Activated CD4-positive, CD25-positive, alpha-beta regulatory T cell treated with anti-CD3 and anti-CD28 coated beads, Interleukin-2, amount 50 U/mL, for 24 hours (primary cell): ENCODE results near the gene GSTO1.
"Not testable (repeated sequence)": the region's sequence is repeated elsewhere in the genome, so short reads cannot be mapped to it uniquely, and the experiment has no call there.

Experiments used
- ATAC-seq, 2 donors: fragments of 150-1000 bp; cut with Tn5 transposase; one replicate each; pipeline ENCODE4 v1.10.0; 2021; ENCODE audit warnings: mild to moderate bottlenecking in 1 of 2, moderate library complexity in 1 of 2

The GSTO1 gene

DNA sequence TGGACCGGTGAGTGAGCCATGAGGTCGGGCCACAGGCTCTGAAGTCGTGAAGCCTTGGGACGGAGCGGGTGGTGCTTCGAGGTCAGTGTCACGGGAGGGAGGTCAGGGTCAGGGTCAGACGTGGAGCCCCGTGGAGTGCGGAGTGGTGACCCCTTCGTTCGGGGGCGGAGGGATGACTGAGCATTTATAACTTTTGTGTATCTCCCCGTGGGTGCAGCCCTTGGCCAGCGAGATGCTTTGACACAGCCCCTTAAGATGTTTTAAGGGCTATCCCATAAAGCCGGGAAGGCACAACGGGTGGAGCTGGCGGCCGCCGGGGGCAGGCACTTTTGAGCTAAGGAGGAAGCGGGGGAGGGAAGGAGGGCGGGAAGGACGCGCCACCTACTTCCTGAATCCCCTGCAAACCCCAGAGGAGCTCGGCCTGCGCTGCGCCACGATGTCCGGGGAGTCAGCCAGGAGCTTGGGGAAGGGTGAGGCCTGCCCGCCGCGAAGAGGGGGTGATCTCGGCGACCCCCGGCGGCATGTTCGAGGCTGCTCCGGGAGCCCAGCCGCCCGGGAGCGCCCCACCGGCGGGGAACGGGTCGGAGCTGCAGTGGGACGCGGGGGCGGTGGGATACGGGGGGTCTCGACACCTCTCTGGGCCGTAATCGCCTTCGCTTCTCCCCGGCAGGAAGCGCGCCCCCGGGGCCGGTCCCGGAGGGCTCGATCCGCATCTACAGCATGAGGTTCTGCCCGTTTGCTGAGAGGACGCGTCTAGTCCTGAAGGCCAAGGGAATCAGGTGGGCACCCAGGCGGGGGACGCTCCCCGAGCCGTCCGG is at the start of gene GSTO1:
TSS of gene GSTO1 (plus strand) at position 400 of the 818 bp plus-strand sequence. CDS start at position 437, 37 bp downstream.
- peak; percentile 58 for ATAC-seq

DNA sequence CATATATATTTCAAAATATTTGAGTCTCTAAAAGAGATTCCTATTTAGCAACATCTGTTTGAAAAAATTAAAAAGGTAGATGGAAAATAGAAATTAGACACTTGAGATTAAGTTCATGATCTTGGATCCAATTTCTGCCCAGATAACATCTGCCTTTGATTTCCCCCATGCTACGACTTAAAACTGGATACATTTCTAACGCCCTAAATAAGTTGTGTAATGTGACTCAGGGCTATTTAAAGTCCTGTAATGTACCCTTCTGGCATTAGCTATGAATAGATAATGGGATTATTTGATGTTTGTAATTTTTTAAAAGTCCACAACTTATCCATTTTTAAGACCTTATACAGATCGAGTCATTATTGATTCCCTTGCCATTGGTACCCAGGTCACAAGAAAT is 46.0 kb upstream of the GSTO1 start:
- ATAC-seq = no peak

- ATAC-seq = peak in 1 of 2 donors; percentile 48
These were observed 45.0 kb upstream of the GSTO1 start for GRCh38 chr10:104209575-104210198.

- no peak for ATAC-seq
These were observed 38.1 kb upstream of the GSTO1 start for GRCh38 chr10:104216631-104217030.

DNA sequence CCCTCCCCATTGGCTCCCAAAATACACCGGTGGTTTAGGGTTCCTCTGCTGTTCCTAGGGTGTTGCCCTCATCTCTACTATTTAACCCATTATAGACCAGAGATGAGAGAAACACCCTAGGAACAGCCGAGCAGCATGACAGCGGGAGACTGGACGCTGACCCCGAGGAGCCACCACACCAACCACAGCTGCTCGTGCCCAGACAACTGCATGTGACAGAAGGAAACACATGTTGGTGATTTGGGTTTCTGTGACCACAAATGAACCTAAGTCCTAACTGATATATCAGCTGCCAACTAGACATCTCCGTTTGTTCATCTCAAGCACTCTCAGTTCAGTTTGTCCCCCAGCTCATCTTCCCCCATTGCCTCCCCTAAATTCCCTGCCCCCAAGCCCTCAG is 35.9 kb upstream of the GSTO1 start:
- ATAC-seq = no peak

DNA sequence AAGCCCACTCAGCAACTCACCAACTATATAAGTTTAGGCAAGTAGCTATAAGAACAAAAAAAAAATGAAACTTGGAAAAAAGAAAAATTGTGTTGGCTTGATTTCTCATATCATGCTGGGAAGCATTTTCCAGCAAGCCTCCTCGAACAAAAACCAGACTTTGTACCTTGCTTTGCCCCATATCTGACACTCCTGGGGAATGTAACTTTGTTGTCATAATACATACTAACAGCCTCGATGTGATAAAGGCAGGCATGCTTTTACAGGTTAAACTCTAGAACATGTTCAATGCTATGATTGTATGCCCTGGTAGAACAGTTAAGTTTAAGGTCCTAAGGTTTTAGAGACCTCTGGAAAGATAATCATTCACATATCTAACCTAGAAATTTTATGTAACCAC is 34.2 kb upstream of the GSTO1 start:
- no peak for ATAC-seq

GRCh38 chr10:104223304-104223703 is 31.4 kb upstream of the GSTO1 start:
- ATAC-seq = no peak

DNA sequence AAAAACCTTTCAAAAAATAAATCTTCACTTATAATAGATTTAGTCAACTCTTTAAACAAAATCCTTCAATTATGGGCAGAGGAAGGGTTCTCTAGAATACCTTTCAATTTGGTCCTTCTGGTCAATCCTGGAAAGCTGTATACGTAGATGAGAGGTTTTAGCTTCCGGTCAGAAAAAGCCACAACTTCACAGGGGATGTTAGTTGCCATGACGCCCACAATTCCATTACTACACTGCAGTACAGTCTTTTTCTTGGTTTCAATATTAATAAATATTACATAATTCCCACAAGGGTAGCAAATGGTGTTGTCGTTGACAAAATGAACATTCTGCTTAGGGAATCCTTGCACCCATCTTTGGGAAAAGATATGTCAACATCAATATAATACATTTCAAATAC is 24.2 kb upstream of the GSTO1 start:
- no peak for ATAC-seq

DNA sequence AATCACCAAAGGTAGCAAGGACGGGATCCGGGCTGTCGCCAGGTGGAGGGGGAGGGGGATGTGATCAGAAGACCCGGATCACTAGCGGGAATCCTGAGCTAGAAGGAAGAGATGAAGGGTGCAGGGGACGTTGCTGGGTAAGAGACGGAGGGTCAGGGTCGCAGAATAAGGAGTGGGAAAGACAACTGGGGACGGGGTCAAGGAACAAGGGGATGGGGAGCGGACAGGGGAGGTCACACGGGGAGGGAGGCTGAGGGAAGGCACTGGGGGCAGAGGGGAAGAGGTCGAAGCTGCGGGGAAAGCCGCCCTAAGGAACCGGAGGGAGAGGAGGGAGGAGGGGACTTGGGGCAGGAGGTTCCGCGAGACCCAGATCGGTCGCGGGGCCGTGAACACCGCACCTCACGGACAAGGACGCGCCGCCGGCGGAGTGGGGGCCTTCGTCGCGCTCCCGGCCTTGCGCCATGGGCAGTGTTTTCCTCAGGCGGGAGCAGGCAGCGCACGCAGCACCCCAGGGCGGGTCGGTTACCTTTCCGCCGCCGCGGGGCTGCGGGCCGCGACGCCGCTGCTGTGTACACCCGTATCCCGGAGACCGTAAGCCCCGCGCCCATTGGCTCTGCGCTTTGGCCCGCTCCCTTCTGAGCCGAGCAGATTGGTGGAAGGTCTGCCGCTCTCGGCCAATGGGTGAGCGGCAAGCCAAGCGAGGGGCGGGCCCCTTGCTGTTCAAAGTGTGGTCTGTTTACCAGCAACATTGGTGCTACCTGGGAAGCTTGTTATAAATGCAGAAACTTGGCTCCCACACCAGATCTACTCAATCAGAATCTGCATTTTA is 22.7 kb upstream of the GSTO1 start, which contains the start of gene CFAP43:
TSS of gene CFAP43 (minus strand) at position 581 of the 829 bp plus-strand sequence. CDS start at position 463, 118 bp downstream.
- ATAC-seq = peak; percentile 100

GRCh38 chr10:104232613-104233102 is 22.0 kb upstream of the GSTO1 start:
- peak; percentile 1 to 7 for ATAC-seq

- ATAC-seq = no peak
These were observed 20.9 kb upstream of the GSTO1 start for GRCh38 chr10:104233817-104234216.

DNA sequence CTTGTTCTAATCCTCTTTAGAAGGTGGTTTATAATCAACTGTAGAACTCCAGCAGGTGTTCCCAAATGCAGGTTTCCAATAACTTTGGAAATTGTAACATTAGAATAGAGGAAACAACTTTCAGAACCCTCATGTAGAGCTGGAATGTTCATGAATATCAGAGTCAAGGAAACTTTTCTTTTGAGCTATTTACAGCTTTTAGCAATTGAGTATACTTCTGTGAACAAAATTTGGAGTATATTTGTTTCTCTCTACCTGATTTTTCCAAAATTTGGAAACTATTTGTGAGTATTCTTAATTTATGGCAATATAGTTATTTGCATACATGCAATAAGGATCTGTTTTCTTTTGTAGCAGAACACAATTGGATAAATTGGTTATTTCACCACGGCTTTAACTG is 19.8 kb upstream of the GSTO1 start:
- no peak for ATAC-seq

- ATAC-seq = no peak
These were observed 18.9 kb upstream of the GSTO1 start for GRCh38 chr10:104235801-104236200.

- no peak for ATAC-seq
These were observed 14.6 kb upstream of the GSTO1 start for GRCh38 chr10:104240078-104240477.

GRCh38 chr10:104242545-104242944 is 12.1 kb upstream of the GSTO1 start:
- no peak for ATAC-seq

- ATAC-seq = not testable (repeated sequence)
These were observed 11.7 kb upstream of the GSTO1 start for GRCh38 chr10:104243009-104243408.

DNA sequence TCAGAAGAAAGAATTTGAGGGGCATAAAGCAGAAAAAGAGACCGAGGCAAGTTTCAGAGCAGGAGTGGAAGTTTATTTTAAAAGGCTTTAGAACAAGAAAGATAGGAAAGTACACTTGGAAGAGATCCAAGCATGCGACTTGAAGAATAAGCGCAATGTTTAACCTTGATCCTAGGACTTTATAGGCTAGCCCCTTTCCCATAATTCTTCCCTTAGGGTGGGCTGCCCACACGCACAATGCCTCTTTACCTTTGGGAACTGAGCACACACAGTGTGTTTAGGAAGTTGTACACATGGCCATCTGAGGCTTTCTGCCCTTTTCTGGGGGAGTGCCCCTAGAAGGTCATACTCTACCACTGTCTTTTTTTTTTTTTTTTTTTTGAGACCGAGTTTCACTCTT is 11.2 kb upstream of the GSTO1 start:
- ATAC-seq = no peak

GRCh38 chr10:104245066-104245632 is 9.5 kb upstream of the GSTO1 start:
- no peak for ATAC-seq

GRCh38 chr10:104246976-104247375 is 7.7 kb upstream of the GSTO1 start:
- peak; percentile 70 to 72 for ATAC-seq

DNA sequence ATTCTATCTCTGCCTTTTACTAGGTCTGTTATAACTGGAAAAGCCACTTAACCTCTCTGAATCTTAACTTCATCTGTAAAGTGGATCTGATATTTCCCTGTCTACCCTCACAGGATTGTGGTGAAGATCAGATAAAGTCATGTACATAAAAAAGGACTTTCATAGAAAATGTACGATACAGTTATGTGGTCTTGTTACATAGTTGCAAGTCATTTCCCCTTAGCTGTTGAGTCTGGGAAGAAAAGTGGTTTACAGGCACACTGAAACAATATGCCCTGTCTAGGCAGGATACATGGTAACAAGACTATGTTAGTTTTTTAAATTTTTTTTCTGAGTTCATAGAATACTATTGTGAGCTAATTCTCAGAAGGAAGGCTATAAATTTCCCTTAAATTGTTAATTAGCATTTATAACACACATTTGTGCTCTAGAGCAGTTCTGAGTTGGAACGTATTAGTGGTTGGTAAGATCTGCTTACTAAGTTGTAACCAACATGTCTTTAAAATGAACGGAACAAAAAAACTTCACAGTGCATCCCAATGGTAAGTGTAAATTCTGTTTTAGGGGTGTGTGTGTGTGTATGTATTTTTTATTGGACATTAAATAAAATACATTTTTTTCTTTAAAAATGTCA is 7.1 kb upstream of the GSTO1 start:
- ATAC-seq = peak; percentile 70 to 71

- not testable (repeated sequence) for ATAC-seq
These were observed 5.8 kb upstream of the GSTO1 start for GRCh38 chr10:104248931-104249330.

DNA sequence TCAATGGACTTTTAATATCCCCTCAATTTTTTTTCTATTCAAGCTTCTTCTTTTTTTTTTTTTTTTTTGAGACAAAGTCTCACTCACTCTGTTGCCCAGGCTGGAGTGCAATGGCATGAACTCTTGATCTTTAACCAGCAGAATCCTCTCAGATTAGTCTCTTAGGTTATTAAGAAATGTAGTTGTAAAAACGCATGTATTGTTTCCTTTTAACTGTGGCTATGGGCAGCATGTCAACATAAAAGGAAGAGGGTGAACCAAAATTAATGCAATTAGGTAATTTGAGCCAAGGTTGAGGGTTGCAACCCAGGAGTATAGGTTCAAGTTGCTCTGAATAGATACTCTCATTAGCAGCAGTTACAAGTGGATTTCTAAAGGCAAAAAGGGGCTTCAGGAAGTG is 4.3 kb upstream of the GSTO1 start:
- no peak for ATAC-seq
